RPMI7951 (cell line): ENCODE measurements around the gene NDC1. TPM values are rescaled to one million over a fixed set of nuclear protein-coding genes. Genes with fewer than 3 reads are reported as not detected.
"Not testable (repeated sequence)": the region's sequence is repeated elsewhere in the genome, so short reads cannot be mapped to it uniquely, and the experiment has no call there.

ENCODE experiments used
- DNase-seq: peaks from one replicate; pipeline ENCODE4 v3.0.0-alpha.2; 2012; ENCODE audit warnings: low read depth
- total RNA-seq: library from RNA; depleted of rRNA; stranded (reverse); fragments of >200 nt; shearing (Covaris generic); gene quantifications from 2 replicates; pipeline ENCODE4 v1.2.3, GENCODE V29; 2014

The NDC1 gene
- total RNA-seq, 1 experiment from 2014 or later = 83.9 TPM

GRCh38 chr1:53822931-53823330 is 15.2 kb downstream of the NDC1 start:
- DNase-seq = no peak

- DNase-seq = no peak
These were observed 16.7 kb downstream of the NDC1 start for GRCh38 chr1:53821380-53821779.

- DNase-seq = no peak
These were observed 18.7 kb downstream of the NDC1 start for GRCh38 chr1:53819387-53819786.

GRCh38 chr1:53816584-53816983 is 21.5 kb downstream of the NDC1 start:
- not testable (repeated sequence) for DNase-seq

GRCh38 chr1:53815484-53815883 is 22.6 kb downstream of the NDC1 start:
- not testable (repeated sequence) for DNase-seq

- DNase-seq = peak; percentile 36
These were observed 26.7 kb downstream of the NDC1 start for GRCh38 chr1:53811414-53811851.

- DNase-seq = no peak
These were observed 27.6 kb downstream of the NDC1 start for GRCh38 chr1:53810497-53810896.

GRCh38 chr1:53810007-53810406 is 28.1 kb downstream of the NDC1 start:
- no peak for DNase-seq

- DNase-seq = no peak
These were observed 30.2 kb downstream of the NDC1 start for GRCh38 chr1:53807916-53808315.

- no peak for DNase-seq
These were observed 33.1 kb downstream of the NDC1 start for GRCh38 chr1:53804791-53805505.

- DNase-seq = no peak
These were observed 33.9 kb downstream of the NDC1 start for GRCh38 chr1:53804181-53804580.

GRCh38 chr1:53800621-53801020 is 37.5 kb downstream of the NDC1 start:
- DNase-seq = no peak

GRCh38 chr1:53799141-53799540 is 39.0 kb downstream of the NDC1 start:
- no peak for DNase-seq

GRCh38 chr1:53792806-53793205 is 45.3 kb downstream of the NDC1 start:
- no peak for DNase-seq

- no peak for DNase-seq
These were observed 50.4 kb downstream of the NDC1 start for GRCh38 chr1:53787655-53788054.

GRCh38 chr1:53783056-53783455 is 55.0 kb downstream of the NDC1 start:
- DNase-seq = peak; percentile 18

- DNase-seq = peak; percentile 34
These were observed 56.4 kb downstream of the NDC1 start for GRCh38 chr1:53781654-53782053.

- DNase-seq = no peak
These were observed 60.8 kb downstream of the NDC1 start for GRCh38 chr1:53777272-53777671.

- peak; percentile 47 for DNase-seq
These were observed 66.4 kb downstream of the NDC1 start for GRCh38 chr1:53771648-53772047.

GRCh38 chr1:53769780-53770179 is 68.3 kb downstream of the NDC1 start:
- no peak for DNase-seq

GRCh38 chr1:53769184-53769583 is 68.9 kb downstream of the NDC1 start:
- no peak for DNase-seq

- DNase-seq = peak; percentile 57
These were observed 71.2 kb downstream of the NDC1 start for GRCh38 chr1:53766831-53767405.

GRCh38 chr1:53766194-53766742 is 71.8 kb downstream of the NDC1 start:
- DNase-seq = no peak
